Transverse colon (tissue), 3 donors: Measurements from ENCODE around the gene COPA.

Experiments used
- CTCF ChIP-seq, 5 experiments: fragments of 200-600 bp in 3 of 5; fragments of 450-650 bp in 2 of 5; sonication (generic) in 3 of 5; IDR thresholded peaks; 1 replicate in 2 of 5; 2 replicates in 3 of 5; pipeline ENCODE4 v1.5.1; 2016 to 2017; ENCODE audit warnings: antibody characterized with exemption in 5 of 5, inconsistent platforms in 3 of 5, mild to moderate bottlenecking in 2 of 5, moderate library complexity in 1 of 5
- EP300 ChIP-seq: sonication (generic); formaldehyde crosslinking; IDR thresholded peaks from one replicate; pipeline ENCODE4 v1.6.1; 2017; ENCODE audit warnings: antibody characterized with exemption, low read depth
- POLR2A ChIP-seq: fragments of 450-650 bp; IDR thresholded peaks from one replicate; pipeline ENCODE4 v1.6.1; 2016; ENCODE audit warnings: antibody characterized with exemption, mild to moderate bottlenecking, moderate library complexity

DNA sequence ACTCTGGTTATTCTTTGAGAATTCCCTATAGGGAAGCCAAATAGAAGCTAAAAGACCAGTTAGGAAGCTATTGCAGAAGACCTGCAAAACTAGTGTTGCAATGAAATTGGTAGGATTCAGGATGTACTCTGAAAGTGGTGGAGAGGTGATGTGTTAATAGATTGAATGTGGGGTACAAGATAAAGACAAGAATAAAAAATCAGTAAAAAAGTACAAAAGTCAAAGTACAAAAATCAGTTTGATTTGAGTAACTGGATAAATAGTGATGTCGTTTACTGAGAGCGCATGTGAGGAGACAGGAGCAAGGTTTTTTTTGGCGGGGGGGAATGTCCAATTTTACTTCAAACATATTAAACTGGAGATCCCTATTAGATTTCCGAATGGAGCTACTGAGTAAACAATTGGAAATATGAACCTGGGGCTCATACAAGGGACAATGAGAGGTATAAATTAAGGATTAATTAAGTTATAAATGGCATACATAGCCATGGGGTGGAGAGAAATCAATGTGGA is 78.2 kb downstream of the COPA start:
- TF ChIP-seq CTCF (IDR thresholded peaks at IDR 0.05) (no peak), EP300 (no peak), POLR2A (no peak)
